ENCODE data around the gene PRPSAP1. TPM values are rescaled to one million over a fixed set of nuclear protein-coding genes. Genes with fewer than 3 reads are reported as not detected.

The PRPSAP1 gene
- total and polyA plus RNA-seq, 7 donors: 34.7 to 70.3 (median 40.7) TPM

DNA sequence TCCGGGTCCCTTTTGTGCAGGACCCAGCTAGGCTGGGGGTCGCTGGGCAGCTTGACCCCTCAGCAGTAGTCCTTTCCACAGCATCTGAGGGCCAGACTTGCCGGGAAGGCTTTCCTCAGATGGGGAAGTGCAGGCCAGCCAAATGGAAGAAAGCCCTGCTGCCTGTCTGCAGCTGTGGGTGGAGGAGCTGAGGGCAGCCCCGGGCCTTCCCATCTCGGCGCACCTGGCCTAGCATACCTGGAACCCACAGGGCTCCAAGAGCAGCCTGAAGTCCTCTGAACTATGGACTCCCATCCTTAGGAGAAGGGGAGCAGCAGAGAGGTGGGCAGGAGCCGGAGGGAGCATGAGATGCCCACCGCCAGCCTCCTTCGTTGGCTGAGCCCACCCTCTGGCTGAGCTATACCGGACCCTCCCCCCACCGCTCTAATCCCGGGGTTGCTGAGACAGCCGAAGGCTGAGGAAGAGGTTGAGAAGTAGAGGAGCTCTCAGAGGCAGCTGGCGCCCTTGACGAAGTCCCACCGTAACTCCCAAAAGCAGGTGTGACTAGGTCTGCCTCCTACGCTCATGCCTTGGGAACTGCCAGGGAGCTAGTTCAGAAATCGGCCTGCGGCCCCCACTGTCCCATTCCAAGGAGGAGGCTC, 75.3 kb downstream of the PRPSAP1 start:
- WGBS, 2 donors: 87 to 89% methylated on average over 19 of the region's 19 CpGs
- DNase-seq: no peak
- no peaks in the 10 kb centered on the region for H3K36me3 ChIP-seq
- no peaks in the 10 kb centered on the region for H3K9me3 ChIP-seq
- peaks cover 0 to 21% (median 6%) of the 10 kb centered on the region in 4 donors for H3K4me1 ChIP-seq
- TF ChIP-seq POLR2AphosphoS5 (IDR thresholded peaks at IDR 0.05): no peak
- TF ChIP-seq EP300 (IDR thresholded peaks at IDR 0.05): no peak
- TF ChIP-seq POLR2A (IDR thresholded peaks at IDR 0.05): no peak
- no peak overlapping the region for H3K4me3 ChIP-seq
- no peak overlapping the region for H3K27ac ChIP-seq
- no peaks in the 10 kb centered on the region for H3K27me3 ChIP-seq
- intact Hi-C loops (cut with DNase I): loop anchor here (5.0 kb wide), 1 partner anchor 276 kb away; the partner anchor contains the start of gene CDK3

DNA sequence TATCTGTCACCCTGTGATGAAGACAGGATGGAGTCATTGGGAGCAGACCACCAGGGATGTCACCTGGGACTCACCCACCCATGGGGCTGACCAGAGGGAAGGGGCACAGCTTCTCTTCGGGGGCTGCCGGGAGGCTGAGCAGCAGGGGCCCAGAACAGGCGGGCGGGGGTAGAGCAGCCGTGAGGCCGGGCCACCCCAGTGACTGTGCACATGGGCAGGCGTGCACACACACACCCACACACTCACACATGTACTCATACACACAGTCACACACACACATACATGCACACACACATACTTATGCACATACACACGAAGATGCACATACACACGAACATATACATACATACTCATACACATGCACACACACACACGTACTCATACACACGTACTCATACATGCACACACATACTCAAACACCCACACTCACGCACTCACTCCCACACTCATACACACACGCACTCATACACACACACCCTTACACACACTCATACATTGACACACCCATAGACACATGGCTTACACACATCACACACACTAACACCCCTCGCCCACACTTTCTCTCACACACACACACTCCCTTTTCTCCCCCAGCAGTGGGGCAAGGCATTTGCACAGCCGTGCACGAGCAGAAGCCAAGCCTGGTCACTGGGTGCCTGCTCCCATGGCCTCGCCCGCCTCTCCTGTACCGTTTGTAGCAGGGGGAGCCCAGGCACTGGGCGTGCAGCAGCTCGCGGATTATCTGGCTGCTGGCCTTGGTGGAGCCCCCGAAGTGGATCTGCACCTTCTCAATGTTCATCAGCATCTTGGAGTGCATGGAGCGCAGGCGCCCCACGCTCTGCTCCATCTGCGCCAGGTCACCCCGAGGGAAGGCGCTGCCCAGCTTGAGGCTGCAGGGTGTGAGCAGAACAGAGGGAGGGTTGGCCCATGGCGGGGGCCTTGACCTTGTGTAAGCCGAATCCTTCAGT, 76.1 kb downstream of the PRPSAP1 start:
- no peak for TF ChIP-seq POLR2AphosphoS5 (IDR thresholded peaks at IDR 0.05)
- DNase-seq: no peak
- intact Hi-C loops (cut with DNase I): loop anchor here (5.0 kb wide), 1 partner anchor 275 kb away; the partner anchor contains the start of gene CDK3
- Histone ChIP-seq H3K27ac (no peak overlapping the region), H3K4me1 (peaks cover 0 to 20% (median 9%) of the 10 kb centered on the region in 4 donors), H3K9me3 (no peaks in the 10 kb centered on the region), H3K4me3 (no peak overlapping the region), H3K27me3 (no peaks in the 10 kb centered on the region), H3K36me3 (no peaks in the 10 kb centered on the region)
- 88 to 90% methylated on average over 31 of the region's 31 CpGs for WGBS, 2 donors

DNA sequence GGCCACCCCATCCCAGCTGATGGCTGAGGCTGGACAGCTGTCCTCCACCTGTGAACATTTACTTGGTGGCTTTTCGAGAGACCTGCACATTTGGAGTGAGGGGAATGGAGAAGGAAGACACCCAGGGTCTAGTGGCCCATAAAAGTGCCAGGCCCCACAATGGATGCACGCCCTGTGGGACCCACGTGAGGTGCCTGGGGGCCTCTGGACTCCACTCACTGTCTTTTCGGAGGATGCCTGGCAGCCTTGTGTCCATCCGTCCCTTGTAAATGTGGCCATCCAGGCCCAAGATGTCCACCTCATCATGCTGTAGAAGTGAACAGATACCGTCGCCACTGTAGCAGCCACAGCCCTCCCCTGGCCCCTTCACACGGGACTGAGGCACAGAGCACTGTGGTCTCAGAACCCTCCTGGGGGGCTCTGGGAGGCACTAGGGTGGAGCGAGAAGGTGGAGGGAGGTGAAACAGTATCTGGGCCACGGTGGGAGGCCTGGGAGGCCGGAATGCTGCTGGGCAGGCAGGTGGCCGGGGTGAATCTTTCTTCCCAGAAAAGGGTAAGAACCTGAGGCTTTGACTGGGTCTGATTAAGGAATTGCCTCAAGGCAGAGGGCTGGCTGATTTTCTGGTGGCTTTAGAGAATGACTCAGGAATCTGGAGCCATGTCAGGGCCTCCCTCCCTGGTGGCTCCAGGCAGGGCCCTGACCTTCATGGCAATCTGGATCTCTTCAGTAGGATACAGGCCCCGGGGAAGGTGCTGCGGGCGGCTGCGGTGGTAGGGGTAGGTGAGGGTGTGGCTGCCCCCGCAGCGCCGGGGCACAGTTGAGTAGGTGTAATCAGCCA, 77.0 kb downstream of the PRPSAP1 start:
- H3K4me3 ChIP-seq: no peak overlapping the region
- TF ChIP-seq, protein P1, sequence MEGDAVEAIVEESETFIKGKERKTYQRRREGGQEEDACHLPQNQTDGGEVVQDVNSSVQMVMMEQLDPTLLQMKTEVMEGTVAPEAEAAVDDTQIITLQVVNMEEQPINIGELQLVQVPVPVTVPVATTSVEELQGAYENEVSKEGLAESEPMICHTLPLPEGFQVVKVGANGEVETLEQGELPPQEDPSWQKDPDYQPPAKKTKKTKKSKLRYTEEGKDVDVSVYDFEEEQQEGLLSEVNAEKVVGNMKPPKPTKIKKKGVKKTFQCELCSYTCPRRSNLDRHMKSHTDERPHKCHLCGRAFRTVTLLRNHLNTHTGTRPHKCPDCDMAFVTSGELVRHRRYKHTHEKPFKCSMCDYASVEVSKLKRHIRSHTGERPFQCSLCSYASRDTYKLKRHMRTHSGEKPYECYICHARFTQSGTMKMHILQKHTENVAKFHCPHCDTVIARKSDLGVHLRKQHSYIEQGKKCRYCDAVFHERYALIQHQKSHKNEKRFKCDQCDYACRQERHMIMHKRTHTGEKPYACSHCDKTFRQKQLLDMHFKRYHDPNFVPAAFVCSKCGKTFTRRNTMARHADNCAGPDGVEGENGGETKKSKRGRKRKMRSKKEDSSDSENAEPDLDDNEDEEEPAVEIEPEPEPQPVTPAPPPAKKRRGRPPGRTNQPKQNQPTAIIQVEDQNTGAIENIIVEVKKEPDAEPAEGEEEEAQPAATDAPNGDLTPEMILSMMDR (IDR thresholded peaks at IDR 0.05): no peak
- TF ChIP-seq POLR2A (IDR thresholded peaks at IDR 0.05): no peak
- TF ChIP-seq POLR2AphosphoS5 (IDR thresholded peaks at IDR 0.05): no peak
- TF ChIP-seq EP300 (IDR thresholded peaks at IDR 0.05): no peak
- 90 to 94% methylated on average over 19 of the region's 19 CpGs for WGBS, 2 donors
- H3K4me1 ChIP-seq: peaks cover 0 to 20% (median 18%) of the 10 kb centered on the region in 4 donors
- no peaks in the 10 kb centered on the region for H3K36me3 ChIP-seq
- no peaks in the 10 kb centered on the region for H3K9me3 ChIP-seq
- H3K27me3 ChIP-seq: no peaks in the 10 kb centered on the region
- DNase-seq: no peak
- H3K27ac ChIP-seq: no peak overlapping the region
- intact Hi-C loops (cut with DNase I): loop anchor here (5.0 kb wide), 1 partner anchor 274 kb away; the partner anchor contains the start of gene CDK3

DNA sequence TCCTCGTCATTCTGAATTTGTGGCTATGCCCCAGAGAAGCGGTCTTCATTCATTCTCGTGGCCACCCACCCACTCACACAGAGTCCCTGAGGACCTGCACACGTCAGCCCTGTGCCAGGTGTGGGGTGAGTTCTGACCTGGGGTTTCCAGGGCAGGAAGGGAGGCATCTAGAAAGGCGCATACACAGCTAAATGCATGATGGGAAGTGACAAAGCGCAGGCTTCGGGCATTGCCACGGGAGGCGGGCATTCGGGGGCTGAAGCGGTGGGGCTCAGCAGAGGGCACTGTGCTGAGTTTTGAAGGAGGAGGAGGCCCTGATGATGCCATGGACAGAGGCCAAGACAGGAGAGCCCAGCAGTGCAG, 77.7 kb downstream of the PRPSAP1 start:
- Histone ChIP-seq H3K4me3 (no peak overlapping the region), H3K9me3 (no peaks in the 10 kb centered on the region), H3K27ac (no peak overlapping the region), H3K4me1 (peaks cover 0 to 26% (median 23%) of the 10 kb centered on the region in 4 donors), H3K27me3 (no peaks in the 10 kb centered on the region), H3K36me3 (peaks cover 0 to 2% (median 0%) of the 10 kb centered on the region in 4 donors)
- no peak for DNase-seq
- intact Hi-C loops (cut with DNase I): loop anchor here (5.0 kb wide), 1 partner anchor 274 kb away; the partner anchor contains the start of gene CDK3
- 77 to 88% methylated on average over 11 of the region's 11 CpGs for WGBS, 2 donors
- TF ChIP-seq EP300 (IDR thresholded peaks at IDR 0.05) (no peak), POLR2AphosphoS5 (IDR thresholded peaks at IDR 0.05) (no peak), POLR2A (IDR thresholded peaks at IDR 0.05) (no peak)
- TF ChIP-seq, protein P1 (IDR thresholded peaks at IDR 0.05): no peak

DNA sequence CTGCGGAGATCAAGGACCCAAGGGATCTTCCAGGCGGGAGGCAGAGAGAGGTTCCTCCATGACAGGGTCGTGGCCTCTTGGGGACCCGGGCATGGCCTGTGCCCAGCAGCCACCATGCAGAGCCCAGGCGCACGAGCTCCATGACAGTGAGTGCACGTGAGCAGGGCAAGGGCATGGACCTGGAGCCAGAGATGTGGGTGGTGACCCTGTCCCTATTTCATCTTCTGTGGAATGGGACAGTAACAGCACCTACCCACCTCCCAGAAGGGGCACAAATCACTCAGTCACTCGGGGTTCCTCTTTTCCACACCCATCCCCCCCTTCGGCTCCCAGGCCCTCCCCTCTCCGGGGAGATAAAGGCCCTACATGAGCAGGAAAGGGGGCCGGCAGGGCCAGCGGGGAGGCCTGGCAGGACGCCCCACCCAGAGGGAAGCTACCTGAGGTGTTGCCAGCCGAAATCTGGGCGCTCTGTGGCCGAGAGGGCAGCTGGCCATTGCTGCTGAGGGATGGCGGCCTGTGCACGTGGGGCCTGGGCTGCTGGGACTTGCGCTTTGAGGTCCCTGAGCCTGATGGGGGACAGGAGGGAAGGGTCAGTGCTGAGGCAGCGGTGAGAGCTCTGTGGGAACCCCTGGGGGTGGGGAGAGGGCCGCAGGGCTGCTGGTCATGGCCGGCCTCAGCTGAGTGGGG, 78.2 kb downstream of the PRPSAP1 start:
- peaks cover 0 to 7% (median 4%) of the 10 kb centered on the region in 4 donors for H3K36me3 ChIP-seq
- H3K27ac ChIP-seq: no peak overlapping the region
- no peak overlapping the region for H3K4me3 ChIP-seq
- H3K4me1 ChIP-seq: peaks cover 0 to 30% (median 27%) of the 10 kb centered on the region in 4 donors
- DNase-seq: no peak
- H3K27me3 ChIP-seq: no peaks in the 10 kb centered on the region
- no peaks in the 10 kb centered on the region for H3K9me3 ChIP-seq
- TF ChIP-seq POLR2AphosphoS5 (IDR thresholded peaks at IDR 0.05): no peak
- TF ChIP-seq EP300 (IDR thresholded peaks at IDR 0.05): no peak
- no peak for TF ChIP-seq POLR2A (IDR thresholded peaks at IDR 0.05)
- TF ChIP-seq, protein P1 (IDR thresholded peaks at IDR 0.05): no peak
- 86 to 94% methylated on average over 22 of the region's 22 CpGs for WGBS, 2 donors
- intact Hi-C loops (cut with DNase I): loop anchor here (5.0 kb wide), 1 partner anchor 273 kb away; the partner anchor contains the start of gene CDK3

Measured in sigmoid colon (tissue), 7 donors.